Measurements from ENCODE around the gene CD248.
"Not testable (repeated sequence)": the region's sequence is repeated elsewhere in the genome, so short reads cannot be mapped to it uniquely, and the experiment has no call there.

CD248 gene

DNA sequence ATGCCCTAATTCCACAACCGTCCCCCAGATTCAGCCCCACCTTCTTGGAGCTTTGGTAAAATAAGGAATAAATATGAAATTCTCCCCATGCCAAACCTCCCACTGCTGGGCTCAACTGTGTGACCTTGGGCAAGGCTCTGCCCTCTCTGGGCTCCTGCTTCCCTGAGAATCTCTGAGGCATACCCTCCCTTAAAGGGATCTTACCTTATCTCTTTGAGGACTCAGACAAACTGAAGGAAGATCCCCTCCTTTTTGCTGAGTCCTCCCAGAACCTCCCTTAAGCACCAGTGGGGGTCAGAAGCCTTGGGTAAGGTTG, 2.7 kb downstream of the CD248 start:
- DNase-seq (ENCODE audit: low read depth, low spot score): no peak

- DNase-seq (ENCODE audit: low read depth, low spot score): no peak
Observed at GRCh38 chr11:66313321-66314185, 3.3 kb downstream of the CD248 start.

DNA sequence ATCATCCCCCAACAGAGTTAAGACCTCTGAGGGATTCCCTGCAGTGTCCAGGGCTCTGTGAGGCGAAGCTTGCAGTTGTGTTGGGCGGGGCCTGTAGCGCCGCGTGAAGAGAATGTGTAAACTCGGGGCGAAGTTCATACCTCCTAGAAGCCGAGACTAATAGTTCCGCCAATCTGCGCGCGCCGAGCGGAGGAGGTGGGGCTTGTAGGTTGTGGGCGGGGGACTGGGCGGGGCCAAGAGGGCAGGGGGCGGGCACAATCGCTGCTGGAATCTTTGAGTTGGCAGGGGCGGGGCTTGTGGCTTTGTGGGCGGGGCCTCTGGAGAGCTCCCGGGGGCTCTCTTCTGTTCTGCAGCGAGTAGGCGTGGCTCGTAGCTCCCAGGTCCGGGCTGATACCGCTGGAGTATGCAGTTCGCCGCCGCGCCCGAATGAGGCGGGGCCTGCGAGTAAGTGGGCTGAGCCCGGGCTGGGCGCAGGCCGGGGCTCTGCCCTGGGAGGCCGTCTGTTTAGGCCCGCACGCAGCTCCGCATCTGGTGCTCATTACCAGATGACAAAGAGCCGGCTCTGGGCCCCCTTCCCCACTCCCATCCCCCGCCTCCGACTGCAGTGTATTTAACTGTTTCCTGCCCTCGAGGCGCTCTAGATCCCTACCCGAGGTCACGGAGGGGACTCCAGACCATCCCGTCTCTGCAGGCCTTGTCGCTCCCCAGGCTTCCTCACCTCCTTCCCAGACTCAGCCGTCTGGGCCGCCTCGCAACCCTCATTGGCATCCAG, 4.1 kb downstream of the CD248 start:
- peak; percentile 94 for DNase-seq (ENCODE audit: low read depth, low spot score)

DNA sequence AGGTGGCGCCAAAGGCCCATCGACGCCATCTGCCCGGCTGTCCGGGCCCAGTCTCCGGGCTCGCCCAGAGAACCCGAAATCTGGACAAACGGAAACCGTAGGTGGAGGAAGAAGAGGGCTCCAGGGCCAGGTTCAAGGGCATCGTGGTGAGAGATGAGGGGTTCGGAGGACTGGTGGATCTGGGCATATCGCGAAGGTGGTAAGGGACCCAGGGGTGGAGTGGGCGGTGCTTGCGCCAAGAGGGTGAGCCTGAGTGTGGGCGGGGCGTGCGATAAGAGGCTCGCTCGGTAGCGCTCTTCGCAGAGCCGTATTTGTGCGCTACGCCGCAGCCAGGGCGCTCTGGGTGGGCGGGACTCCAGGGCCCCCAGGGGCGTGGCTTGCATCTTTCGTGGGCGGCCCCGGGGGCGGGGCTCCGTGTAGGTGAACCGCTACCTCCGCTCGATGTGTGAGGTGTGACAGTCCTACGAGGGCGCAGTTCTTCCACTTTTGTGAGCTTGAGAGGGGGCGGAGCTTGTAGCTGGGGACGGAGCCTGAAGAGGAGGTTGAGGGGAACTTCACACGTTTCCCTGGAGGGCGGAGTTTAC, 4.8 kb downstream of the CD248 start:
- peak; percentile 96 for DNase-seq (ENCODE audit: low read depth, low spot score)

DNA sequence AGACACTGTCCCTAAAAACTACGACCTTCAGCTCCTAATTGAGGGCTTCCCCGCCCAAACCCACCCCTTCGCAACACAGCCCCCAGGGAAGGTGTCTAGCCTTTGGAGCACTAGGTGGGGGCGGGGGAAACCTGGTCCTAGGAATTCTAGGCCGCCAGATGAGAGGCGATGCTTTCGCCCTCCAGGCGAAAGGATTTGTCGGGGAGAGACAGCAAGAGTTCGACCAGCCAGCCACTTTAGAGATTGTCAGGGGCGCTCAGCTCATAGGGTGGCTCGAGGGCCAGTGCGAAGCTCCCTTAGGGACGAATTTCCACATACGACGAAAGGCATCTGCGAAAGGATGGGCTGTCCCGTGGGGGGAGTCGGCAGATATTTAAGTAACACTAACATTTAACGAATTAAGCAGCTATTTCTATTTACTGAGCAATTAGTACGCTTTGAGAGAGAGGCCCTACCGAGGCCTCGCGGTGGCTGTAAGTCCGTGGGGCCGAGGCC, 5.3 kb downstream of the CD248 start:
- DNase-seq (ENCODE audit: low read depth, low spot score): no peak

- DNase-seq (ENCODE audit: low read depth, low spot score): not testable (repeated sequence)
Observed at GRCh38 chr11:66310803-66311440, 5.9 kb downstream of the CD248 start.

- no peak for DNase-seq (ENCODE audit: low read depth, low spot score)
Observed at GRCh38 chr11:66310324-66310723, 6.5 kb downstream of the CD248 start.

DNA sequence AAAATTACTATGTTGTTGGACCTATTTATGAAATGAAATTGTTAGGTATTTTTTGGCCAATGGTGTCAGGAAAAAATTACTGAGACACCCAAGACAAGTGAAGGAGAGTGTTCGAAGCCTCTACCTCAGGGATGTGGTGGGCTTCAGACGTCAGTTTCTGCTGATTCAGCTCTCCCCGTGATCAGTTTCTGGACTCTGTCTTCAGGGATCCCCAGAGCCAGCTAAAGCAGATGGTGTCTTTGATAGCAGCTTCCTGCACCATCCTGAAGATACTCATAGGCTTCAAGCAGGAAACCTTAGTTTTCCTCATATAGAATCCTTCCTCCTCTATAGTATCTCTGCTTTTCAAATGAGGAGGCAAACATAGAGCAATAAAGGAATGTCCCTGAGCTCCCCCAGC, 7.4 kb downstream of the CD248 start:
- no peak for DNase-seq (ENCODE audit: low read depth, low spot score)

GRCh38 chr11:66302656-66303055, 14.2 kb downstream of the CD248 start:
- no peak for DNase-seq (ENCODE audit: low read depth, low spot score)

GRCh38 chr11:66299186-66299585, 17.7 kb downstream of the CD248 start:
- no peak for DNase-seq (ENCODE audit: low read depth, low spot score)

DNA sequence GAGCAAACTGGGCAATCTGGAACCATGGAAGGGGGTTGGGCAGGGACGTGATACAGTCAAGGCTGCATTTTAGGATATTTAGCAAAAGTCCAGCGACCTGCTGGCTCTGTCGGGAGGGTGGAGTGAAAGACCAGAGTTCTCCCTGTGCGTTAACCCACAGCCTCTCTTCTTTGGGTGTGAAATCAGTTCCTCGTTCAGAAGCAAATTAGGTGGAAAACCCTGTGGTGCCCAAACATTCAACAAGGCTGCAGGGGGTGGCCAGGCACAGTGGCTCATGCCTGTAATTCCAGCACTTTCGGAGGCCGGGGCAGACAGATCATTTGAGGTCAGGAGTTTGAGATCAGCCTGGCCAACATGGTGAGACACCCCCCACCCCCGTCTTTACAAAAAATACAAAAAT, 19.2 kb downstream of the CD248 start:
- no peak for DNase-seq (ENCODE audit: low read depth, low spot score)

GRCh38 chr11:66294626-66295620, 21.9 kb downstream of the CD248 start:
- no peak for DNase-seq (ENCODE audit: low read depth, low spot score)

DNA sequence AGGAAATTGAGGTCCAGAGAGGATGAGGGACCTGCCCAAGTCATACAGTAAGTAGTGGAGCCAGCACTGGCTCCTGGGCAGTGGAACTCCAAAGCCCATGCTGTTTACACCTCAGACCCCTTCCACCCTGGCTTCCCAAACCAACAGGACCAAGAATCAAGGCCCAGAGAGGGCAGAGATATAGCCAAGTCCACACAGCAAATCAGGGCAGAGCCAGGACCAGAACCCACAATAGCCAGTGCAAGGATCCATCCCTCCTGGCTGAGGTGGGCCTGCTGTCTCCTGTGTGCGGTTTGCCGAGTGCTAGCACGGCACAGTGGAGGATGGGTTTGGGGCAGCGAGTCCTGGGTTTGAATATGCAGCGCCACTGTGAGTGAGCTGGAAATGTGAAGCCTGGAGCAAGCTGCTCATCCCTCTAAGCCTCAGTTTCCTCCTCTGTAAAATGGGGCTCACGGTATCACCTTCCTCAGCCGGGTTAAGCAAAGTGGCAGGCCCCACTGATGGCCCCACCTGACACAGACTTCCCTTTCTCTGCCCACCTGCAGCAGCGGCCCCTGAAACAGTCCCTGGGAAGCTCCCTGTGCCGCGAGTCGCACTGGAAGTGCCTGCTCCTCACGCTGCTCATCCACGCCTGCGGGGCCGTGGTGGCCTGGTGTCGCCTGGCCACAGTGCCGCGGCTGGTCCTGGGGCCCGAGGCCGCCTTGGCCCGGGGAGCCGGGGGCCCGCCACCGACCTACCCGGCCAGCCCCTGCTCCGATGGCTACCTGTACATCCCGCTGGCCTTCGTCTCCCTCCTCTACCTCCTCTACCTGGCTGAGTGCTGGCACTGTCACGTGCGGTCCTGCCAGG, 22.8 kb downstream of the CD248 start:
- no peak for DNase-seq (ENCODE audit: low read depth, low spot score)

GRCh38 chr11:66293352-66293751, 23.5 kb downstream of the CD248 start:
- DNase-seq (ENCODE audit: low read depth, low spot score): no peak

- no peak for DNase-seq (ENCODE audit: low read depth, low spot score)
Observed at GRCh38 chr11:66292543-66293332, 24.1 kb downstream of the CD248 start.

GRCh38 chr11:66291706-66292542, 24.9 kb downstream of the CD248 start, which contains the start of gene TMEM151A:
TSS of gene TMEM151A (plus strand) at chr11:66291894. CDS start at chr11:66292014, 120 bp downstream.
- DNase-seq (ENCODE audit: low read depth, low spot score): no peak

GRCh38 chr11:66291303-66291705, 25.5 kb downstream of the CD248 start:
- no peak for DNase-seq (ENCODE audit: low read depth, low spot score)

DNA sequence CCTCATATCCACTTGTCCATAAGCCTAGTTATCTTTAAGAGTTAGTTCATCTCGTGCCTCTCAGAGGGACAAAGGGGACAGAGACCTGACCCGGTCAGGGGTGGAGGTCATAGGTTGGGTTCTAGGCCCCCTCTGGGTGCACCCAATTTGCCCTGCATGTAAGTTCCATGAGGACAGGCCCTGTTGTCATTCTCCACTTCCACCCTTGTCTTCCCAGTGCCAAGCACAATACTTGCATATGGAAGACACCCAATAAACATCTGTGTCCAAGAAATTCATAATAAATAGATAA, 26.6 kb downstream of the CD248 start:
- no peak for DNase-seq (ENCODE audit: low read depth, low spot score)

Measured in activated CD4-positive, CD25-positive, alpha-beta regulatory T cell treated with anti-CD3 and anti-CD28 coated beads, Interleukin-2, amount 50 U/mL, for 16 hours (primary cell).